ENCODE measurements around the gene GNB4.

GRCh38 chr3:179453967-179454366 is 2.7 kb upstream of the GNB4 start:
- TF ChIP-seq MAX (IDR thresholded peaks at IDR 0.05; ENCODE audit: insufficient read depth, insufficient read length) = no peak
- no peak for TF ChIP-seq CTCF (IDR thresholded peaks at IDR 0.05; ENCODE audit: extremely low read depth in 1 of 2, insufficient read depth in 1 of 2, low read depth in 1 of 2, low read length in 2 of 2)
- TF ChIP-seq POLR2A (IDR thresholded peaks at IDR 0.05; ENCODE audit: low read depth, low read length) = no peak
- no peak for TF ChIP-seq GATA2 (IDR thresholded peaks at IDR 0.05; ENCODE audit: insufficient read depth, insufficient read length, low read depth, low read length)

Data from endothelial cell of umbilical vein (primary cell).